ENCODE results near the gene ST6GALNAC1. TPM values are rescaled to one million over a fixed set of nuclear protein-coding genes. Genes with fewer than 3 reads are reported as not detected.

The ST6GALNAC1 gene
- total and polyA plus RNA-seq, 2 of the 13 experiments (the other 11 are each of a cell fraction or from before 2014, with no cell fraction given), result not detected

- TF ChIP-seq HOMEZ (CRISPR knock-in tag; IDR thresholded peaks at IDR 0.05; ENCODE audit: low read depth), result no peak
- TF ChIP-seq PPARG (CRISPR knock-in tag; conservative IDR thresholded peaks at IDR 0.05), result 0 out of 2 replicates have a peak, but pooled peaks have one; percentile 38
- no peak for TF ChIP-seq MXD3 (CRISPR knock-in tag; IDR thresholded peaks at IDR 0.05)
- TF ChIP-seq PAWR (CRISPR knock-in tag; IDR thresholded peaks at IDR 0.05; ENCODE audit: borderline replicate concordance), result no peak
- TF ChIP-seq STAG1 (CRISPR knock-in tag; IDR thresholded peaks at IDR 0.05), result no peak
- no peak for TF ChIP-seq ZNF280B (CRISPR knock-in tag; IDR thresholded peaks at IDR 0.05; ENCODE audit: borderline replicate concordance)
- TF ChIP-seq ZNF143 (CRISPR knock-in tag; IDR thresholded peaks at IDR 0.05), result no peak
- TF ChIP-seq PAXIP1 (CRISPR knock-in tag; conservative IDR thresholded peaks at IDR 0.05), result peak; percentile 46; the same call in 1 of the 2 replicates
- peak; percentile 70 for TF ChIP-seq BCL6 (CRISPR knock-in tag; IDR thresholded peaks at IDR 0.05)
These were observed 17.1 kb upstream of the ST6GALNAC1 start (continued) for GRCh38 chr17:76660656-76661042.

All from HepG2 (cell line).